Panc1 (cell line): Measurements from ENCODE around the gene NTM. TPM values are rescaled to one million over a fixed set of nuclear protein-coding genes. Genes with fewer than 3 reads are reported as not detected.

ENCODE experiments used
- ATAC-seq: fragments of 200-7000 bp; cut with Tn5 transposase; 2 replicates; pipeline ENCODE4 v1.9.1; 2020; ENCODE audit warnings: mild to moderate bottlenecking, moderate library complexity
- BruUV-seq: library from RNA; stranded (reverse); fragments of 400-500 nt; replicated peaks from 2 replicates; lab custom pipeline; 2021; lab: Mats Ljungman, UMichigan
- CTCF ChIA-PET: fragments of 300-600 bp; sonication (Branson Sonifier 250); formaldehyde crosslinking; loops from one replicate; lab custom pipeline; 2022; ENCODE audit warnings: antibody characterized with exemption; lab: Charles Lee
- POLR2A ChIA-PET: fragments of 300-600 bp; sonication (Branson Sonifier 250); formaldehyde crosslinking; loops from one replicate; lab custom pipeline; 2022; ENCODE audit warnings: antibody characterized with exemption; lab: Charles Lee
- DNase-seq: peaks from one replicate; pipeline ENCODE4 v3.0.0-alpha.2; 2010; ENCODE audit warnings: low read depth, low spot score
- H3K27ac ChIP-seq: 2 replicates; pipeline ENCODE4 v1.5.1; 2011; ENCODE audit warnings: mild to moderate bottlenecking, low read length, inconsistent platforms
- H3K27me3 ChIP-seq: fragments of 200-500 bp; sonication (Bioruptor generic); 2 replicates; pipeline ENCODE4 v1.6.0; 2014; ENCODE audit warnings: low read length, inconsistent platforms; ENCODE audit not compliant: control insufficient read depth, insufficient read depth
- H3K36me3 ChIP-seq: fragments of 200-500 bp; sonication (Bioruptor generic); 2 replicates; pipeline ENCODE4 v1.5.1; 2014; ENCODE audit warnings: inconsistent platforms, mild to moderate bottlenecking, low read length, moderate library complexity; ENCODE audit not compliant: control insufficient read depth, insufficient read depth
- H3K4me1 ChIP-seq: 2 replicates; pipeline ENCODE4 v1.5.1; 2011; ENCODE audit warnings: inconsistent platforms, mild to moderate bottlenecking, low read length, moderate library complexity; ENCODE audit not compliant: control insufficient read depth, insufficient read depth
- H3K4me3 ChIP-seq, 2 experiments: 2 replicates each; pipeline ENCODE4 v1.5.1; 2011 to 2012; ENCODE audit warnings: low read depth in 2 of 2, low read length in 2 of 2, mild to moderate bottlenecking in 2 of 2, inconsistent platforms in 1 of 2, moderate library complexity in 1 of 2
- H3K9me3 ChIP-seq: fragments of 200-500 bp; sonication (Bioruptor generic); 2 replicates; pipeline ENCODE4 v1.5.1; 2014; ENCODE audit warnings: low read depth, mild to moderate bottlenecking, inconsistent platforms, low read length, moderate library complexity; ENCODE audit not compliant: control insufficient read depth, insufficient read depth
- CTCF ChIP-seq: fragments of 450-650 bp; IDR thresholded peaks from 2 replicates; pipeline ENCODE4 v1.5.1; 2017; ENCODE audit warnings: mild to moderate bottlenecking
- POLR2AphosphoS5 ChIP-seq: IDR thresholded peaks from 2 replicates; pipeline ENCODE4 v1.6.1; 2012; ENCODE audit warnings: mild to moderate bottlenecking, low read depth, low read length, moderate library complexity
- REST ChIP-seq, 2 experiments: IDR thresholded peaks; 2 replicates each; pipeline ENCODE4 v1.6.1; 2011 to 2012; ENCODE audit warnings: low read depth in 2 of 2, control low read depth in 1 of 2, low read length in 1 of 2, mild to moderate bottlenecking in 1 of 2, moderate library complexity in 1 of 2; ENCODE audit not compliant: insufficient read depth in 1 of 2
- SIN3A ChIP-seq: IDR thresholded peaks from 2 replicates; pipeline ENCODE4 v1.6.1; 2012; ENCODE audit warnings: low read depth, mild to moderate bottlenecking, low read length, moderate library complexity, borderline replicate concordance; ENCODE audit not compliant: insufficient read depth
- TCF7L2 ChIP-seq: IDR thresholded peaks from 2 replicates; pipeline ENCODE4 v1.6.1; 2011; ENCODE audit warnings: mild to moderate bottlenecking, low read depth, low read length, inconsistent platforms
- in situ Hi-C: cut with HindIII; loops from 2 replicates; pipeline ENCODE4 v1.10.0; 2016; ENCODE audit warnings: low sequenced_read_pairs, low pct_unique_long_range_greater_than_20kb
- intact Hi-C: fragments of 100-400 bp; cut with micrococcal nuclease; formaldehyde crosslinking; loops from one replicate; pipeline ENCODE4 v1.10.0; 2022; ENCODE audit not compliant: unreplicated experiment
- total RNA-seq: library from RNA; stranded (reverse); gene quantifications from one replicate; pipeline ENCODE4 v1.2.1, GENCODE V29; 2021; ENCODE audit not compliant: unreplicated experiment

Gene NTM
- total RNA-seq, 1 experiment from 2014 or later, result 0.10 TPM

- H3K36me3 ChIP-seq, result no peaks in the 10 kb centered on the region
- H3K27me3 ChIP-seq, result no peaks in the 10 kb centered on the region; the same call in 1 of the 2 replicates
- POLR2A ChIA-PET, result no interaction called here
- no peak overlapping the region for H3K4me3 ChIP-seq
- BruUV-seq, result no TSS peak
- no peak for ATAC-seq
- no peaks in the 10 kb centered on the region for H3K9me3 ChIP-seq
- H3K4me1 ChIP-seq, result no peaks in the 10 kb centered on the region
- intact Hi-C loops (no loop called here), in situ Hi-C loops (no loop called here)
- no peak for TF ChIP-seq SIN3A
- TF ChIP-seq CTCF, result no peak
- TF ChIP-seq TCF7L2, result no peak
- no peak for TF ChIP-seq POLR2AphosphoS5
- TF ChIP-seq REST (IDR thresholded peaks at IDR 0.05; ENCODE audit: insufficient read depth in 1 of 2, low read depth in 2 of 2, low read length in 1 of 2), result no peak
- H3K27ac ChIP-seq, result no peak overlapping the region
- CTCF ChIA-PET, result no interaction called here
- DNase-seq, result no peak
Observed at GRCh38 chr11:131561972-131562371, 191.6 kb downstream of the NTM start.

- H3K4me3 ChIP-seq, result no peak overlapping the region
- intact Hi-C loops, result no loop called here
- DNase-seq (no peak), ATAC-seq (no peak)
- H3K27me3 ChIP-seq, result peaks cover 4% of the 10 kb centered on the region
- POLR2A ChIA-PET, result no interaction called here
- H3K27ac ChIP-seq, result no peak overlapping the region
- no peaks in the 10 kb centered on the region for H3K9me3 ChIP-seq
- in situ Hi-C loops, result no loop called here
- no peaks in the 10 kb centered on the region for H3K36me3 ChIP-seq
- CTCF ChIA-PET, result no interaction called here
- no peaks in the 10 kb centered on the region for H3K4me1 ChIP-seq
- no TSS peak for BruUV-seq
- no peak for TF ChIP-seq REST (IDR thresholded peaks at IDR 0.05; ENCODE audit: insufficient read depth in 1 of 2, low read depth in 2 of 2, low read length in 1 of 2)
- TF ChIP-seq POLR2AphosphoS5, result no peak
- no peak for TF ChIP-seq CTCF
- no peak for TF ChIP-seq TCF7L2
- TF ChIP-seq SIN3A, result no peak
Observed at GRCh38 chr11:131568318-131568717, 197.9 kb downstream of the NTM start.
